OCI-LY7 (cell line): ENCODE data around the gene DPF3.

Source experiments
- CTCF ChIP-seq: fragments of 200-600 bp; sonication (generic); conservative IDR thresholded peaks from 2 replicates; pipeline ENCODE4 v1.5.1; 2014; ENCODE audit warnings: mild to moderate bottlenecking, antibody characterized with exemption, low read length, moderate library complexity, mixed read lengths
- EZH2phosphoT487 ChIP-seq: fragments of 200-600 bp; sonication (generic); IDR thresholded peaks from 2 replicates; pipeline ENCODE4 v1.6.1; 2018; ENCODE audit warnings: low read depth, borderline replicate concordance, mild to moderate bottlenecking, mixed run types, antibody characterized with exemption, low read length, moderate library complexity, mixed read lengths

DNA sequence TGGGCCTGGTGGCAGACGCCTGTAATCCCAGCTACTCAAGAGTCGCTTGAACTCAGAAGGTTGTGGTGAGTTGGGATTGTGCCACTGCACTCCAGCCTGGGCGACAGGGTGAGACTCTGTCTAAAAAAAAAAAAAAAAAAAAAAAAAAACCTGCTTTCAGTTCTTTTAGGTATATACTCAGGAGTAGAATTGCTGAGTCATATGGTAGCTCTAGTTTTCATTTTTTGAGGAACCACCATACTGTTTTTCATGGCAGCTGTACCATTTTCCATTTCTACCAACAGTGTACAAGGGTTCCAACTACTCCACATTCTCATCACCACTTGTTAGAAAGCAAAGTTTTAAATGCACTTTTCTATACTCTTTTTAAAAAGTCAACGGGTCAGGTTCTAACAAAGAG, 119.8 kb downstream of the DPF3 start:
- TF ChIP-seq CTCF (no peak), EZH2phosphoT487 (no peak)
